Liver (tissue), 3 donors: ENCODE data around the gene MYOG.

Experiments
- FOXA1 ChIP-seq: IDR thresholded peaks from 2 replicates; pipeline ENCODE4 v1.6.1; 2016; ENCODE audit warnings: antibody characterized with exemption
- GABPA ChIP-seq, 2 donors: IDR thresholded peaks in 1 of 2; conservative IDR thresholded peaks in 1 of 2; 2 replicates each; pipeline ENCODE4 v1.6.1; 2016; ENCODE audit warnings: antibody characterized with exemption in 2 of 2, mild to moderate bottlenecking in 1 of 2, moderate library complexity in 1 of 2
- HNF4A ChIP-seq, 2 donors: conservative IDR thresholded peaks; 2 replicates each; pipeline ENCODE4 v1.6.1; 2016; ENCODE audit warnings: antibody characterized with exemption in 2 of 2, mild to moderate bottlenecking in 2 of 2
- JUND ChIP-seq, 2 donors: IDR thresholded peaks; 2 replicates each; pipeline ENCODE4 v1.6.1; 2016; ENCODE audit warnings: antibody characterized with exemption in 2 of 2
- RAD21 ChIP-seq, 2 donors: IDR thresholded peaks; 2 replicates each; pipeline ENCODE4 v1.6.1; 2016; ENCODE audit warnings: antibody characterized with exemption in 2 of 2, mild to moderate bottlenecking in 2 of 2
- RXRA ChIP-seq, 2 donors: IDR thresholded peaks; 2 replicates each; pipeline ENCODE4 v1.6.1; 2017 to 2018; ENCODE audit warnings: antibody characterized with exemption in 2 of 2, mild to moderate bottlenecking in 1 of 2
- SP1 ChIP-seq: IDR thresholded peaks from 2 replicates; pipeline ENCODE4 v1.6.1; 2018; ENCODE audit warnings: antibody characterized with exemption, mild to moderate bottlenecking
- TAF1 ChIP-seq: conservative IDR thresholded peaks from 2 replicates; pipeline ENCODE4 v1.6.1; 2016; ENCODE audit warnings: antibody characterized with exemption, mild to moderate bottlenecking
- YY1 ChIP-seq: IDR thresholded peaks from 2 replicates; pipeline ENCODE4 v1.6.1; 2016; ENCODE audit warnings: antibody characterized with exemption, mild to moderate bottlenecking
- TF ChIP-seq, protein P1 (sequence below): fragments of 150-350 bp; IDR thresholded peaks from 2 replicates; pipeline ENCODE4 v1.5.1; 2017; ENCODE audit warnings: improper control_type of control experiment, low read depth, low read length; ENCODE audit not compliant: missing input control
- TF ChIP-seq, protein P2 (sequence below): IDR thresholded peaks from 2 replicates; pipeline ENCODE4 v1.6.1; 2016; ENCODE audit warnings: antibody characterized with exemption
- TF ChIP-seq, protein P3 (sequence below): IDR thresholded peaks from 2 replicates; pipeline ENCODE4 v1.6.1; 2016; ENCODE audit warnings: antibody characterized with exemption
- TF ChIP-seq, protein P4 (sequence below): IDR thresholded peaks from 2 replicates; pipeline ENCODE4 v1.6.1; 2016; ENCODE audit warnings: antibody characterized with exemption, mild to moderate bottlenecking
- donor health status: healthy.
- donor health status: healthy.

DNA sequence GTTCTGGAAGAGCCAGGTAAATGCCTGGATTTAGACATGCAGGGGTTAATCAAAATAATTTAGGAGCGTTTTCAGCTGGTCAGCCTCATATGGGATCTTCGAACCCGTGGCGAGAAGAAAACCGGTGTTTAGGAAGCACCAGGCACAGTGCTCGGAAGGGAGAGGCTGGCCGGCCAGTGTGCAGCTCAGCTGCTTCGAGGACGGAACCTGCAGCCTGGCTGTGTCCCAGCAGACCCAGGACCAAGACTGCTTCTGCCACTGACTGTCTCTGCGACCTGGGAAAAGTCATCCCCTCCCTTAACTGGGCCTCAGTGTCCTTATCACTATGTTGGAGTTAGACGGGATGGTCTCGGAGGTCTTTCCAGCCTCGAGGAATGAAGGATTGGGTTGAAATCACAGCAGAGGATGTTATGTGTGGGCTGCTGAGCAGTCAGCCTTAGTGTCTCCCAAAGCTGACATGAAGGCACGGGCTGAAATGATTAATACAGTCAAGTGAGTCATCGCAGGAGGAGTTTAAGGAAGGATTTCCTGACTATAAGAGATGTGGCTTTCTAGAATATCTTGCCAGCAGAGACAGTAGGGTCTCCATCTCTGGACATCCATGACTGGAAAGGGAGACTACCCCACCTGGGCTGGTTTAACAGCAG lies 38.7 kb downstream of the MYOG start:
- TF ChIP-seq, protein P1, sequence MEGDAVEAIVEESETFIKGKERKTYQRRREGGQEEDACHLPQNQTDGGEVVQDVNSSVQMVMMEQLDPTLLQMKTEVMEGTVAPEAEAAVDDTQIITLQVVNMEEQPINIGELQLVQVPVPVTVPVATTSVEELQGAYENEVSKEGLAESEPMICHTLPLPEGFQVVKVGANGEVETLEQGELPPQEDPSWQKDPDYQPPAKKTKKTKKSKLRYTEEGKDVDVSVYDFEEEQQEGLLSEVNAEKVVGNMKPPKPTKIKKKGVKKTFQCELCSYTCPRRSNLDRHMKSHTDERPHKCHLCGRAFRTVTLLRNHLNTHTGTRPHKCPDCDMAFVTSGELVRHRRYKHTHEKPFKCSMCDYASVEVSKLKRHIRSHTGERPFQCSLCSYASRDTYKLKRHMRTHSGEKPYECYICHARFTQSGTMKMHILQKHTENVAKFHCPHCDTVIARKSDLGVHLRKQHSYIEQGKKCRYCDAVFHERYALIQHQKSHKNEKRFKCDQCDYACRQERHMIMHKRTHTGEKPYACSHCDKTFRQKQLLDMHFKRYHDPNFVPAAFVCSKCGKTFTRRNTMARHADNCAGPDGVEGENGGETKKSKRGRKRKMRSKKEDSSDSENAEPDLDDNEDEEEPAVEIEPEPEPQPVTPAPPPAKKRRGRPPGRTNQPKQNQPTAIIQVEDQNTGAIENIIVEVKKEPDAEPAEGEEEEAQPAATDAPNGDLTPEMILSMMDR, result no peak
- no peak for TF ChIP-seq YY1
- peak in 1 of 2 donors; percentile 53 for TF ChIP-seq JUND (IDR thresholded peaks at IDR 0.05)
- TF ChIP-seq TAF1, result no peak
- TF ChIP-seq, protein P2, sequence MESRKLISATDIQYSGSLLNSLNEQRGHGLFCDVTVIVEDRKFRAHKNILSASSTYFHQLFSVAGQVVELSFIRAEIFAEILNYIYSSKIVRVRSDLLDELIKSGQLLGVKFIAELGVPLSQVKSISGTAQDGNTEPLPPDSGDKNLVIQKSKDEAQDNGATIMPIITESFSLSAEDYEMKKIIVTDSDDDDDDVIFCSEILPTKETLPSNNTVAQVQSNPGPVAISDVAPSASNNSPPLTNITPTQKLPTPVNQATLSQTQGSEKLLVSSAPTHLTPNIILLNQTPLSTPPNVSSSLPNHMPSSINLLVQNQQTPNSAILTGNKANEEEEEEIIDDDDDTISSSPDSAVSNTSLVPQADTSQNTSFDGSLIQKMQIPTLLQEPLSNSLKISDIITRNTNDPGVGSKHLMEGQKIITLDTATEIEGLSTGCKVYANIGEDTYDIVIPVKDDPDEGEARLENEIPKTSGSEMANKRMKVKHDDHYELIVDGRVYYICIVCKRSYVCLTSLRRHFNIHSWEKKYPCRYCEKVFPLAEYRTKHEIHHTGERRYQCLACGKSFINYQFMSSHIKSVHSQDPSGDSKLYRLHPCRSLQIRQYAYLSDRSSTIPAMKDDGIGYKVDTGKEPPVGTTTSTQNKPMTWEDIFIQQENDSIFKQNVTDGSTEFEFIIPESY, result no peak
- no peak for TF ChIP-seq HNF4A (conservative IDR thresholded peaks at IDR 0.05)
- TF ChIP-seq, protein P3, sequence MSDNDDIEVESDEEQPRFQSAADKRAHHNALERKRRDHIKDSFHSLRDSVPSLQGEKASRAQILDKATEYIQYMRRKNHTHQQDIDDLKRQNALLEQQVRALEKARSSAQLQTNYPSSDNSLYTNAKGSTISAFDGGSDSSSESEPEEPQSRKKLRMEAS, result no peak
- no peak for TF ChIP-seq GABPA (IDR thresholded peaks at IDR 0.05 in 1 of 2, conservative IDR thresholded peaks at IDR 0.05 in 1 of 2)
- TF ChIP-seq RAD21 (IDR thresholded peaks at IDR 0.05), result no peak
- TF ChIP-seq, protein P4, sequence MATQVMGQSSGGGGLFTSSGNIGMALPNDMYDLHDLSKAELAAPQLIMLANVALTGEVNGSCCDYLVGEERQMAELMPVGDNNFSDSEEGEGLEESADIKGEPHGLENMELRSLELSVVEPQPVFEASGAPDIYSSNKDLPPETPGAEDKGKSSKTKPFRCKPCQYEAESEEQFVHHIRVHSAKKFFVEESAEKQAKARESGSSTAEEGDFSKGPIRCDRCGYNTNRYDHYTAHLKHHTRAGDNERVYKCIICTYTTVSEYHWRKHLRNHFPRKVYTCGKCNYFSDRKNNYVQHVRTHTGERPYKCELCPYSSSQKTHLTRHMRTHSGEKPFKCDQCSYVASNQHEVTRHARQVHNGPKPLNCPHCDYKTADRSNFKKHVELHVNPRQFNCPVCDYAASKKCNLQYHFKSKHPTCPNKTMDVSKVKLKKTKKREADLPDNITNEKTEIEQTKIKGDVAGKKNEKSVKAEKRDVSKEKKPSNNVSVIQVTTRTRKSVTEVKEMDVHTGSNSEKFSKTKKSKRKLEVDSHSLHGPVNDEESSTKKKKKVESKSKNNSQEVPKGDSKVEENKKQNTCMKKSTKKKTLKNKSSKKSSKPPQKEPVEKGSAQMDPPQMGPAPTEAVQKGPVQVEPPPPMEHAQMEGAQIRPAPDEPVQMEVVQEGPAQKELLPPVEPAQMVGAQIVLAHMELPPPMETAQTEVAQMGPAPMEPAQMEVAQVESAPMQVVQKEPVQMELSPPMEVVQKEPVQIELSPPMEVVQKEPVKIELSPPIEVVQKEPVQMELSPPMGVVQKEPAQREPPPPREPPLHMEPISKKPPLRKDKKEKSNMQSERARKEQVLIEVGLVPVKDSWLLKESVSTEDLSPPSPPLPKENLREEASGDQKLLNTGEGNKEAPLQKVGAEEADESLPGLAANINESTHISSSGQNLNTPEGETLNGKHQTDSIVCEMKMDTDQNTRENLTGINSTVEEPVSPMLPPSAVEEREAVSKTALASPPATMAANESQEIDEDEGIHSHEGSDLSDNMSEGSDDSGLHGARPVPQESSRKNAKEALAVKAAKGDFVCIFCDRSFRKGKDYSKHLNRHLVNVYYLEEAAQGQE, result no peak
- no peak for TF ChIP-seq FOXA1
- TF ChIP-seq RXRA (IDR thresholded peaks at IDR 0.05), result no peak
- no peak for TF ChIP-seq SP1
